ENCODE data around the gene ATXN7L2.
"Not testable (repeated sequence)": the region's sequence is repeated elsewhere in the genome, so short reads cannot be mapped to it uniquely, and the experiment has no call there.

The ATXN7L2 gene, protein sequence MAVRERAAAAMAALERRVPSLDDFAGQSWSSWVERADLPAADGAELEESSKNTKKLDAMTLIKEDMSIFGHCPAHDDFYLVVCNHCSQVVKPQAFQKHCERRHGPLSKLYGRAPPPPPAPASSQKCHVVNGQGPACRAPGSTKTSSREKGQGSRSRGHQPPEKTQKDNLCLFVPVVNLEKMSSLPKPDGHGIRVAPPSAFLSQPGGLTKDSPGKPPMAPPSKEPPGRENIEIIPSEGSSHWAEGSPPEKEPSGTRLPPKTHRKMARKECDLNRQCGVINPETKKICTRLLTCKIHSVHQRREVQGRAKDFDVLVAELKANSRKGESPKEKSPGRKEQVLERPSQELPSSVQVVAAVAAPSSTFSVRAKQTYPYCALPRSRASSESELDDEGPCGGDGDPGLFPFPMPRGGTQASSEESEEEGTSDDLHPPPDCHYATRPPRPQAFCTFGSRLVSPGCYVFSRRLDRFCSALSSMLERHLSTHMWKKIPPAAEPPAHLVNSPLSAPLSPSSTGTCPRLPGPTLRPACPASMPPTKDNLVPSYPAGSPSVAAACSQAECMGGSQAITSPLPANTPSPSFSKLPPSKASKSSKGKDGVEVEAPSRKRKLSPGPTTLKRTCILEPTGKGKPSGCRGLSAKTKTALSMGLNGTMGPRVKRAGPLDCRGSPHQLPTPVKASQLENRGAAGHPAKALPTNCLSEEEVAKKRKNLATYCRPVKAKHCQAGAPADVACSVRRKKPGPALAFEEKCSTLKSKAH

GRCh38 chr1:109483672-109484518 is at the start of gene ATXN7L2:
Gene ATXN7L2, plus strand, starts transcription at chr1:109483905. Its CDS starts 49 bp downstream, at chr1:109483954.
- peak; percentile 87 for DNase-seq

DNA sequence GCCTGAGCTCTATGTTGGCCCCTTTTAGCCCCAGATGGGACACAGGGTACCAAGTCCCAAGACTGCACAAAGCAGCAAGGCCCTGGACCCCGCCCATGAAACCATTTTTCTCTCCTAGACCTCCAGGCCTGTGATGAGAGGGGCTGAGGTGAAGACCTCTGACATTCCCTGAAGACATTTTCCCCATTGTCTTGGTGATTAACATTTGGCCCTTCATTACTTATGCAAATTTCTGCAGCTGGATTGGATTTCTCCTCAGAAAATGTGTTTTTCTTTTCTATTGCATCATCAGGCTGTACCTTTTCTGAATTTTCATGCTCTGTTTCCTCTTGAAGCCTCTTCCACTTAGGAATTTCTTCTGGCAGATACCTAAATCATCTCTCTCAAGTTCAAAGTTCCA is 49.2 kb upstream of the ATXN7L2 start:
- no peak for DNase-seq

- DNase-seq, result no peak
Measured at GRCh38 chr1:109438798-109439297, 44.9 kb upstream of the ATXN7L2 start.

DNA sequence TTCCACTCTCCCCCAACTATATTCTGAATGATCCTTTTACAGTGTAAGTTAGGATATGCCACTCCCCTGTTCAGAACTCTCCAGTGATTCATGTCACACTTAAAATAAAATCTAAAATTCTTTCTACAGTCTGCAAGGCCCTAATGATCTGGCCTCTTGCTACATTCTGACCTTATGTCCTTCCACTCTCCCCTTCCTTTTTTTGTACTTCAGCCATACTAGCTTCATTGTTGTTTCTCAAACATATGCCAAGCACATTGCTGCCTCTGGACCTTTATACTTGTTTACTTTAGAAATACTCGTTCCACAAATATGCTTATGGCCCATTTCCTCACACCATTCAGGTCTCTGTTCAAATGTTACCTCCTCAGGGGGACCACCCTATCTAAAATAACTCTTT is 42.6 kb upstream of the ATXN7L2 start:
- DNase-seq, result no peak

DNA sequence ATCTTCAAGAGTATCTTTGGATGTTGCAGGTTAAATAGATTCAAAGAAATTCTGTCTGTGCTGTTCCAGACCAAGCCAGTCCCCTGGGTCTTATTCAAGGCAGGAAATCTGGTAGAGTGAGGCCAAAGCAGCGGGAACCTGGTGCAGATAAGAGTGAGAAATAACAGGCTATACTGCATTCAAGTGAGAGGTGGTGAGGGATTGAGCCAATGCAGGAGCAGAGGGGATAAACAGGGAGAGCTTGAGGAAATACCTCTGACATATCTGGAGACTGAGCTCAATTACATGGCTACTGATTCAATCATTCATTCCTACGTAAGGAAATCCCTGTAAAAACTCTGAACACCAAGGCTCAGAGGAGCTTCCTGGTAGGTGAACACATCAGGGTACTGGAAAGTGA is 40.2 kb upstream of the ATXN7L2 start:
- no peak for DNase-seq

- no peak for DNase-seq
Measured at GRCh38 chr1:109444346-109444745, 39.4 kb upstream of the ATXN7L2 start.

DNA sequence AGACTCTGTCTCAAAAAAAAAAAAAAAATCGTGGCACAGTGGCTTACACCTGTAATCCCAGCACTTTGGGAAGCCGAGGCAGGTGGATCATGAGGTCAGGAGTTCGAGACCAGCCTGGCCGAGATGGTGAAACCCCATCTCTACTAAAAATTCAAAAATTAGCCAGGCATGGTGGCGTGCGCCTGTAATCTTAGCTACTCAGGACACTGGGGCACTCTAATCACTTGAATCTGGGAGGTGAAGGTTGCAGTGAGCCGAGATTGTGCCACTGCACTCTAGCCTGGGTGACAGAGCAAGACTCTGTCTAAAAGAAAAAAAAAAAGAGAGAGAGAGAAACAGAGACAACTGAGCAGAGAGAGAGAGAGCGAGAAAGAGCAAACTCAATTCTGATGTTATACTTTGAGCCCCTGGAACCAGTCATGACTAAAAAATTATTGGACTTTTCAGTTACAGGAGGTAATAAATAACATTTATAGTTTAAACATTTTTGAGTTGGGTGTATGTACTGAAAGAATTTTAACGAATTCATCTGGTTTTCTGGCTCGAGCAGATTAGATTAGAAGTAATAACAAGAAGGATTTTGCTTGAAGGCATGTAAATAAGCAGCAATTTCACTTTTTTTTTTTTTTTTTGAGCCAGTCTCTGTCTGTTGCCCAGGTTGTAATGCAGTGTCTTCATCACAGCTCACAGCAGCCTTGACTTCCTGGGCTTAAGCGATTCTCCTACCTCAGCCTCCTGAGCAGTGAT is 37.6 kb upstream of the ATXN7L2 start:
- DNase-seq, result not testable (repeated sequence)

DNA sequence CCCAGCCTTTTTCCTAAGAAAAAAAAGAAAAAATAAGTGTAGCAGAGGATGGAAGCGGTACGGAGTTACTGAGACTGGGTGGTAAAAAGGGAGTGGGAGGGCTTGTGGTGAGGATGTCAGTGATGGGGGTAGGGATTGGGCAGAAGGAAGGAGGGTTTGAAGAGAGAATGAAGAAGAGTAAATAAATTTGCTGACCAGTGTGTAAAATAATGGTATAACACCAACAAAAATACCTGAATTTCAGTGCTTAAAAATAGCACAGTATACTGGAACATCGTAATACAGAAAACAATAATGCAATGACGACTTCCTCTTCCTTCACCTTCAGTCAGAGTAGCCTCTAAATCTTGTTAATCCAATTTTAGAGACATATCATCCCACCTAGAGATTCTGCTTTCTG is 36.2 kb upstream of the ATXN7L2 start:
- DNase-seq, result no peak

GRCh38 chr1:109454497-109455133 is 29.1 kb upstream of the ATXN7L2 start:
- no peak for DNase-seq

- DNase-seq, result no peak
Measured at GRCh38 chr1:109457819-109458218, 25.9 kb upstream of the ATXN7L2 start.

DNA sequence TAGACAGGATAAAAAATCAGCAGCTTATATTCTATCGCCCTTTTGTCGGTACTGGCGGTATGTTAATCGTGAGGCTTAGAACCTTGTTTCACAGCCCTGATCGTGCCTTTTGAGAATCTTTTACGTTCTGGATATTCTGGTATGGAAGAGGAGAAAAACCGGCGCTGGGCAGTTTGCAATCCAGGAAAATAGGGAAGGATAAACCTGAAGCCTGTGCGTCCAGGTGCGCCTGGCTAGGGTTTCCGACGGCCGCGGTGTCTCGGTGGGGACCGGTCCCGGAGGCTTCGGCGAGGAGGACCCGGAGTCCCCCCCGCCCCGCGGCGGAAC is 17.6 kb upstream of the ATXN7L2 start:
- no peak for DNase-seq

DNA sequence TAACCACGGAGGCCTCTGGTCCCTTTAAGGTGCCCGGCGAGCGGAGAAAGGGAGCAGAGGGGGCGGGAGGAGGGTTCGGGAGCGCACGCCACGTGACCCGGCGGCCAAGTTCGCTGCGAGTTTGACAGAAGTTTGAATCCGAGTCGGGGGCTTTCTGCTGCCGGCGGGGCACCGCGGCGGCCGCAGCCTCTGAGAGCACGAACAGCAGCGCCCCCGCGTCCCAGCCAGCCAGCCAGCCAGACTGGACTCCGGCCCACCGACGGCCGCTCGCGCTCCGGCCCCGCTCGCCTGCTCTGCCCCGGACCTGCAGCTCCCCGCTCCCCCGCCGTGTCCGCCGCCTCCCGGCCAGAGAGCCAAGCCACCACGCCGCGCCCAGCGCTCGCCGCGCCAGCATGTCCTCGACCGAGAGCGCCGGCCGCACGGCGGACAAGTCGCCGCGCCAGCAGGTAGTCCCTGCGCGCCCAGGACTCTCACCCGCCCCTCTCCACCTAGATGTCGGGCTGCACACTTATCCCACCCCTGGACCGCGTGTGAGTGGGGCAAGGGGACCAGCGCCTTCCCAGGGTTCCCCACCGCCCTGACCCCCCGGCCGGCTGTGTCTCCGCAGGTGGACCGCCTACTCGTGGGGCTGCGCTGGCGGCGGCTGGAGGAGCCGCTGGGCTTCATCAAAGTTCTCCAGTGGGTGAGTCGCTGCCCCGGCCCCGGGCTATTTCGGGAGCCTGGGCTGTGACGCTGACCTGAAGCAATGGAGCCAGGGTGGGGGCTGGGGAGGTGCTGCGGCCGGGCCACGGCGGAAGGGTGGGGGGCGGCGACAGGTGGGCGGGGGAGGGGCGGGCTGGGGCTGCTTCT is 17.0 kb upstream of the ATXN7L2 start, which contains the start of gene SYPL2:
SYPL2 (plus strand) TSS at position 95 of the 849 bp plus-strand sequence; CDS start at position 393, 298 bp downstream.
- no peak for DNase-seq

DNA sequence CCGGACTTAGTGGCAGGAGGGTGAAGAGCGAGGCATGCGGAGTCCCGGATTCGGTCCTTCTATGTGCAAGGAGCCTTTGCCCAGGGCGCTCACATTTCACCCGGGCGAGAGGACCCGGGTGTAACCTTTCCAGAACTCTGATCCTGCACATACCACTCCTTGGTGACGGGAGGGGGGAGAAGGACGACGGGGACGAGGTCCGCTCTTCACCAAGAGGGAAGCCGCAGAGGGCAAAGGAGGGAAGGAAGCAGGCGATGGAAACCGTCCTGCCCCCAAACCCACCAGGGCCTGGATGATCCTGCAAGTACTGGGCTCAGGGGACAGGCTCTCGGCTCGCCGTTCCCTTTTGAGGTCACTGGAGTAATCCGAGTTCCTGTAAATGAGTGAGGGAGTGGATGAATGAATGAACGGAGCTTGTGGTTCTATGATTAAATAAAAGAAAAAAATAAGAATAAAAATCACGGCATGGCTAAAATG is 16.4 kb upstream of the ATXN7L2 start:
- no peak for DNase-seq

DNA sequence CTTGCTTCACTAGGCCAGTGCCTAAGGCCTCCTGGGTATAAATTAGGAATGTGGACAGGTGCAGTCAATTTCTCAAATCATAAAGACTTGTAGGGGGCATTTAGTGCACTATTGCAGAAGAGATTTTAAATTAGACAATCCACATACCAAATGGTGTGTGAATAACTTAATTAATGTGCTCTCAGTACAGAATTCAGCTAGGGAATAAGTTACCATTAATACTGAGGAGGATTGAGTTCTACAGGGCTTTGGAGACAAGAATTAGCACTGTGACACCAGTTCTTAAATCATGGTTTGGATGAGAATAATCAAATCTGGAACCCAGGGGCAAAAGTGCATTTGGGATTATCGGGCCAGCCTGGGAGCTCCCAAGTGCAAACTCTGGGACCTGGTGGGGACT is 15.6 kb upstream of the ATXN7L2 start:
- DNase-seq, result no peak

DNA sequence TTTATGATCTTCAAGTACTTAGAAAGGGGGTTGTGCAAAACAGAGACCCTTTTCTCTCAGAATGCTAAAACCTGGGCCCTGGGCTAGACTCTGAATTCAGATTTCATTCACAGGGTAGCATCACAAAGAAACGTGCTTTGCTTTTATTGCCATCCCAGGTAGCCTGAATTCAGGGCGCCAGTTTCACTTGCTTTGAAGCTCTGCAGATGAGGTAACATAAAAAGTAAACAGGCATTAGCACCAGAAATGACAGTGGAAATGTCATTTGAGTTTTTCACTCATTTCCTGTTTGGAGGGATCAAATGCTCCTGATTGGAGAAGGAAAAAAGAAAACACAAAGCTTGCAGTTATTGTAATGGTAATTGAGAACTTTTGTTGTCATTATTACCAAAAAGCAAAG is 14.8 kb upstream of the ATXN7L2 start:
- no peak for DNase-seq

DNA sequence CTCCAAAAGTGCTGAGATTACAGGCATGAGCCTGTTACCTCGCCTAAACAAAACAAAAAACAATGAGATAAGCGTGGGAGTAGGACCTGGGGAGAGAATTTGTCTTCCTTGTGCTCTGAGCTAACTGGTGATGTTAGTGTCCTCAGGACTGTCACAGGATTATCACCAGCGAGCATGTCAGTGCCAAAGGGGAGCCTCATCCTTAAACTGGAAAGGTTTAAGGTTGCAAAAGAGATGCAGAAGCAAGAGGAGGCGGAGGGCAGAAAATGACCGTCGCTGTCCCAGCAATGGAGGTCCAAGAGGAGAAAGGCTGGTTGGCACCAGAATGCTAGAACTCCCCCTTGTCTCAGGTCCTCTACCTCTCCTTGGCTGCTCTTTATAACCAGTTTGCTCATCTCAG is 13.5 kb upstream of the ATXN7L2 start:
- DNase-seq, result no peak

DNA sequence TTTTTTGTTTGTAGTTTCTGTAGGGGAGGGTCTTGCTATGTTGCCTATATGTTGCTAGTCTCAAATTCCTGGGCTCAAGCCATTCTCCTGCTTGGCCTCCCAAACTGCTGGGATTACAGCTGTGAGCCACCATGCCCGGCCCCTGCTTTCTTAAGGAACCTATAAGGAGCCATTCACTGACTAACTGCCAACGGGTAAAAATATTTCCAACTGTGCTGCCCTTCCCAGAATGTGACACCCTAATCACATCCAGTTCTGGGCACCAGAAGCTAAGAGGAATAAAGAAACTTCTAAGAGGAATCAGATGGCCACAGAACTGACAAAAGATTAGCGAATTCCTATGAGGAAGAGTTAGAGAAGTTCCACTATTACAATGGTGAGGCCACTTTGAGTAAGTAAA is 10.9 kb upstream of the ATXN7L2 start:
- no peak for DNase-seq

- DNase-seq, result not testable (repeated sequence)
Measured at GRCh38 chr1:109473284-109474057, 10.2 kb upstream of the ATXN7L2 start.

GRCh38 chr1:109474697-109475096 is 9.0 kb upstream of the ATXN7L2 start:
- DNase-seq, result no peak

- no peak for DNase-seq
Measured at GRCh38 chr1:109475261-109475660, 8.4 kb upstream of the ATXN7L2 start.
